ES-I3 (cell line): ENCODE results near the gene PCBP3.

Source experiments
- H3K36me3 ChIP-seq: 2 replicates; pipeline ENCODE4 v1.6.1; 2013; ENCODE audit warnings: mild to moderate bottlenecking, low read length, control low read depth, moderate library complexity; ENCODE audit not compliant: insufficient read depth
- H3K4me1 ChIP-seq: 2 replicates; pipeline ENCODE4 v1.6.1; 2013; ENCODE audit warnings: mild to moderate bottlenecking, control low read depth, low read length; ENCODE audit not compliant: insufficient read depth
- H3K9ac ChIP-seq: 2 replicates; pipeline ENCODE4 v1.6.1; 2013; ENCODE audit warnings: low read depth, mild to moderate bottlenecking, low read length, moderate library complexity
- H3K9me3 ChIP-seq: 2 replicates; pipeline ENCODE4 v1.6.1; 2013; ENCODE audit warnings: mild to moderate bottlenecking, low read length, moderate library complexity; ENCODE audit not compliant: control insufficient read depth, insufficient read depth

Gene PCBP3

GRCh38 chr21:45747802-45748445 is 104.4 kb downstream of the PCBP3 start:
- H3K9ac ChIP-seq = no peak overlapping the region
- peaks cover 3% of the 10 kb centered on the region; the same call in 1 of the 2 replicates for H3K36me3 ChIP-seq
- H3K9me3 ChIP-seq = no peaks in the 10 kb centered on the region
- H3K4me1 ChIP-seq = no peaks in the 10 kb centered on the region

GRCh38 chr21:45748593-45748992 is 105.1 kb downstream of the PCBP3 start:
- peaks cover 3% of the 10 kb centered on the region; the same call in 1 of the 2 replicates for H3K36me3 ChIP-seq
- no peaks in the 10 kb centered on the region for H3K4me1 ChIP-seq
- H3K9me3 ChIP-seq = no peaks in the 10 kb centered on the region
- no peak overlapping the region for H3K9ac ChIP-seq

DNA sequence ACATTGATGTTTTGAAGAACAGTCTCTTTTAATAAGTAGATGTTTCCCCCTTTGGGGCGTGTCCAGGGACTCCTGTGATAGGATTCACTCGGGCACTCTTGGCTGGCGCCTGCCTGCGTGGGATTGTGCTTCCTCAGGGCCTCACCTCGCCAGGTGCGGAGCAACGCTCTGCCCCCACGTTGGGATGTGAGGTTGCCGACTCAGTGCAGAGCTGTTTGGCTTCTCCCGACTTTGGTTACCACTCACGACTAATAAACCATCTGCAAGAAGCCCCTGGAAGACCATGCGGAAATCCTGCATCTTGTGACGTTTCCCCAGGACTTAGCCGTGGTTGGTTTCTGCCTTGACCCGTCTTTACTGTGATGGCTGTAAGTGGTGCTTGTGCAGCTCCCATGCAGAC is 106.4 kb downstream of the PCBP3 start:
- H3K4me1 ChIP-seq = no peaks in the 10 kb centered on the region
- no peaks in the 10 kb centered on the region for H3K9me3 ChIP-seq
- H3K36me3 ChIP-seq = peaks cover 3% of the 10 kb centered on the region; the same call in 1 of the 2 replicates
- H3K9ac ChIP-seq = no peak overlapping the region

GRCh38 chr21:45750936-45751335 is 107.4 kb downstream of the PCBP3 start:
- no peaks in the 10 kb centered on the region for H3K4me1 ChIP-seq
- H3K9me3 ChIP-seq = no peaks in the 10 kb centered on the region
- no peak overlapping the region for H3K9ac ChIP-seq
- no peaks in the 10 kb centered on the region for H3K36me3 ChIP-seq

DNA sequence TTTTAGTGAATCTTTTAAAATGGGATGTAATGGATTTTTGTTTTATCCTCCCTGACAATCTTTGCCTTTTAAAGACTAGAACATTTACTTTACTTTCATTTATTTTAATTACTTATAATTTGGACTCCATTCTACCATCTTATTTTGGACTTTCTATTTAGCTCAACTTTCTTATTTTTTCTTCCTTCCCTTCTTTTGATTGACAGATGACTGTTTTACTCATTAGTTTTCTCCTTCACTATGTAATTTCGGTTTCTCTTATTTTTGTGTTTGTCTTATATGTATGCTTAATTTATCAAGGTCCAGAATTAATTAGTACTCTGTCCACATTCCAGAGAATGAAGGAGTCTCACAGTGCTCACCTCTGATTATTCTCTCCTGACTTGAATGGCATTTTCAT is 109.9 kb downstream of the PCBP3 start:
- H3K36me3 ChIP-seq = no peaks in the 10 kb centered on the region
- no peaks in the 10 kb centered on the region for H3K4me1 ChIP-seq
- H3K9me3 ChIP-seq = no peaks in the 10 kb centered on the region
- H3K9ac ChIP-seq = no peak overlapping the region

GRCh38 chr21:45756029-45756428 is 112.5 kb downstream of the PCBP3 start:
- H3K9me3 ChIP-seq = no peaks in the 10 kb centered on the region
- no peaks in the 10 kb centered on the region for H3K36me3 ChIP-seq
- no peak overlapping the region for H3K9ac ChIP-seq
- no peaks in the 10 kb centered on the region for H3K4me1 ChIP-seq

- Histone ChIP-seq H3K4me1 (no peaks in the 10 kb centered on the region), H3K36me3 (no peaks in the 10 kb centered on the region), H3K9me3 (no peaks in the 10 kb centered on the region), H3K9ac (no peak overlapping the region)
These were observed 113.1 kb downstream of the PCBP3 start for GRCh38 chr21:45756669-45757068.

GRCh38 chr21:45761704-45762103 is 118.2 kb downstream of the PCBP3 start:
- H3K9me3 ChIP-seq = no peaks in the 10 kb centered on the region
- H3K4me1 ChIP-seq = no peaks in the 10 kb centered on the region
- no peak overlapping the region for H3K9ac ChIP-seq
- no peaks in the 10 kb centered on the region for H3K36me3 ChIP-seq

GRCh38 chr21:45763074-45763473 is 119.5 kb downstream of the PCBP3 start:
- Histone ChIP-seq H3K36me3 (no peaks in the 10 kb centered on the region), H3K9me3 (no peaks in the 10 kb centered on the region), H3K4me1 (no peaks in the 10 kb centered on the region), H3K9ac (no peak overlapping the region)

DNA sequence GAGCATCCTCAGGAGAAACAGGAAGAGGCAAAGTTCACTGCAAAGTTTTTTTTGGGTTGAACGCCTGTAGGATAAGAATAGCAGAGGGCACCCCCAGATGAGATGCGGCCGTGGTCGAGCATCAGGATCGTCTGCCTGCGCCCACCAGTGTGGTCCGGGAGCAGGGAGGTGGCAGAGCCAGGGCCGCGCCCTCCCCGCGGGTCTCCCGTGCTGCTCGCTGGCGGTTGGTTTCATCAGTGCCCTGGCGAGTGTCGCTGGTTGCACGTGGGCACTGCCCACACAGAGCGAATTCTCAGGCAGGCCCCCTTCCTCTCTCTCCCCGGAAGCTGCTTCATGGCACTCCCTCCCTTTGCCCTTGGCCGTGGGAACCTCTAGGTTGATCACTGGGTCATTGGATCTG is 120.0 kb downstream of the PCBP3 start:
- Histone ChIP-seq H3K9me3 (no peaks in the 10 kb centered on the region), H3K4me1 (no peaks in the 10 kb centered on the region), H3K36me3 (no peaks in the 10 kb centered on the region), H3K9ac (no peak overlapping the region)

DNA sequence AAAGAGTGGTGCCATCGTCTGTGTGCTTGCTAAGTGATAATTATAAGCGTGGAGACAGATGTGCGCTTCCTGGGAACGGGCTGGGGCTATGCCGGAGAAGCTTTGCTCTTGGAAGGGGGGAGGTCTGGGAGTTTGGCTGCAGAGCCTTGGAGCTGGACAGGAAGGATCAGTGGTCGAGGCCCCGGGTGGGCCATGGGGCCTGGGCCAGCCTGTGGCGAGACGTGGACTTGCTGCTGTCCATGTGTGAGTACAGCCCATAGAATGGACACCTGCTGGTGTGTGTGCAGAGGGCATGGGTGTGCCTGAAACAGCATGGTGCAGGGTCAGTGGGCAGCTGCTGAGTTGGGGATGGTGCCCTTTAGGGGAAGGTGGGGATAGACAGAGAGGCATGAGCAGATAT is 121.3 kb downstream of the PCBP3 start:
- H3K4me1 ChIP-seq = no peaks in the 10 kb centered on the region
- no peaks in the 10 kb centered on the region for H3K9me3 ChIP-seq
- no peaks in the 10 kb centered on the region for H3K36me3 ChIP-seq
- H3K9ac ChIP-seq = no peak overlapping the region

- Histone ChIP-seq H3K9ac (no peak overlapping the region), H3K9me3 (no peaks in the 10 kb centered on the region), H3K4me1 (no peaks in the 10 kb centered on the region), H3K36me3 (no peaks in the 10 kb centered on the region)
These were observed 121.8 kb downstream of the PCBP3 start for GRCh38 chr21:45765375-45765774.

DNA sequence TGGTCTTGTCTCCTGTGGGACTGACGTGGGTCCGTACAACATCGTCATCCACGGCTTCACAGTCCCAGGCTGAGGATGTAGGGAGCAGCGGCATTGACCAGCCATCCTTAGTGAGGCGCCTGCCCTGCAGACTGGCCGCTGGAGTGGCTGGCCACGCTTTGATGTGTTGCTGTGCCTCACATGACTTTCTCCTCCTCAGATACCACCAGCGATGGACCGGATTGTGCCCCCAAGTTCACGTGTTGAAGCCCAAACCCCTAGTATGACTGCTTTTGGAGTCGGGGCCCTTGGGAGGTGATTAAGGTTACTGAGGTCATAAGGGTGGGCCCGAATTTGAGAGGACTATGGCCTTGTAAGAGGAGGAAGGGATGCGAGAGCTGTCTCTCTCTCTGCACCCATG is 122.5 kb downstream of the PCBP3 start:
- Histone ChIP-seq H3K36me3 (no peaks in the 10 kb centered on the region), H3K9me3 (no peaks in the 10 kb centered on the region), H3K4me1 (no peaks in the 10 kb centered on the region), H3K9ac (no peak overlapping the region)

DNA sequence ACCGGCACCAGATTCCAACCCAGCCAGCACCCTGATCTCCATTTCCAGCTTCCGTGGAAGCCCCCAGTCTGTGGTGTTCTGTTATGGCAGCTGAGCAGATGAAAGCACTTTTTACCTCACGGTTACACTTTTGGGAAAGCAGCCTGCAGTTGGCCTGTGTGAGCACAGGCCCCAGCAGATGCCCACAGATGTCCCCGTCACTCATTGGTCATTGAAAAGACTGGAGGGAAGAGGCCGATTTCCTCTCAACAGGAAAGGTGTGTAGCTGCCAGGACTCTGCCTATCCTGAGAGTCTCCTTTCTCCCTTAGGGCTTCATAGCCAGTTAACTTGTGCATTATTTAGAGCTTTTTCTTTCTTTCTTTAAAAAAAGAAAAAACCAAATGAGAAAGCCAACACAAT is 123.0 kb downstream of the PCBP3 start:
- Histone ChIP-seq H3K9me3 (no peaks in the 10 kb centered on the region), H3K36me3 (no peaks in the 10 kb centered on the region), H3K9ac (no peak overlapping the region), H3K4me1 (no peaks in the 10 kb centered on the region)

DNA sequence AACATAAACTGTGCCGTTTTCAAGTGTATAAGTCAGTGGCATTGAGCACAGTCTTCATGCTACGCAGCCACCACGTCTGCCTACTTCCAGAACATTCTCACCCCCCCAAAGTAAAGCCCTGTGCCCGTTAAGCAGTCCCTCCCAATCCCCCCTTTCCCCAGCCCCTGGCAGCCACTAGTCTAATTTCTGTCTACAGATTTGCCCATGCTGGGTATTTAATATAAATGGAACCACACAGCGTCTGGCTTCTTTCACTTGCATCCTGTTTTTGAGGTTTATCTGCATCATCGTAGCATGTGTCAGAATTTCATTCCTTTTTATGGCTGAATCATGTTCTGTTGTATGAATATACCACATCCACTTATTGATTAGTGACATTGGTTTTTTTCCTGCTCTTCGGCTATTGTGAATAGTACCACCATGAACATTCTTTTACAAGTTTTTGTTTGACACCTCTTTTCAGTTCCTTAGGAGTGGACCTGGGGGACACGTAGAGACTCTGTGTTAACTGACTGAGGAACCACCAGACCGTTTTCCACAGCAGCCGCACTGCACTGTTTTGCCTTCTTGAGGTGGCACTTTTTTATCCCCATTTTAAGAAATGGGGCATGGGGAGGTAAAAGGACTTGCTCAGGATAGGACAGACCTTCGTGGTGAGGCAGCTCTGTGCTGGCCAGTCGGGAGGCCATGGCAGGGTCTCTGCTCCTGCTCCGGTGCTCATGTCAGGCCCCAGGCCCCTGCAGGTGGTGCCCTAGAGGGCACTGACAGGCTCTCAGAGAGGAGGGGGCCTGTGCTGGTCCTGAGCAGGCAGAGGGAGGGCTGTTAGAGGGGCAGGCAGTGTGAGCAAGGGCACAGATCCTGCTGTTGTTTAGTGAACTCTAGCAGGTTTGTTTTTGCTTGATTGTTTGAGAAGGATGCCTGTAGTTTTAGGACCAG is 123.8 kb downstream of the PCBP3 start:
- Histone ChIP-seq H3K9ac (no peak overlapping the region), H3K4me1 (no peaks in the 10 kb centered on the region), H3K9me3 (no peaks in the 10 kb centered on the region), H3K36me3 (no peaks in the 10 kb centered on the region)
